CD4-positive, alpha-beta T cell treated with Interleukin-12 subunit alpha and Interleukin-12 subunit beta, for 1 hour (primary cell): ENCODE data around the gene NDUFS8.

Experiments
- DNase-seq: peaks from one replicate; pipeline ENCODE4 v3.0.0-alpha.2; 2020

NDUFS8 gene

DNA sequence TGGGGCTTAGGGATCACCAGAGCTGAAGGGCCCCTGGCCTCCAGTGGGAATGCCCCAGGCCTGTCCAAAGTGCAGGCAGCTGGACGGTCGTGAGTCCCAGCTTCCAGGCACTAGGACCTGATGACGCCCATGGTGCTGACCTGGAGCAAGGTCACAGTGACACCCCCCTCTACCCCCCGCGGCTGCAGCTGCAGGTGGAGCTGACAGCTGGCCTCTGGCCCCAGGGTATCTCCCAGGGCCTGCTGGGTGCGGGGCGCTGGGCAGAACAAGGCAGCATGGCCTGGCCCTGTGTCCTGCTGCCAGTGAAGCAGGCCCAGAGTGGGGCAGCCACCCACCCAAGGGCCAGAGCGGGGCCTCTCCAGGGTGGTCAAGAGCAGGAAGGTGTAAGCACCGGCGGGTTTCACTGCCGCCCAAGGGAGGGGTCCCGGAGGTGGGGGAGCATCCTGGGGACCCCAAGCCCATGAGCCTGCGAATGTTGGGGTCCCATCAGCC, 7.8 kb downstream of the NDUFS8 start:
- no peak for DNase-seq

DNA sequence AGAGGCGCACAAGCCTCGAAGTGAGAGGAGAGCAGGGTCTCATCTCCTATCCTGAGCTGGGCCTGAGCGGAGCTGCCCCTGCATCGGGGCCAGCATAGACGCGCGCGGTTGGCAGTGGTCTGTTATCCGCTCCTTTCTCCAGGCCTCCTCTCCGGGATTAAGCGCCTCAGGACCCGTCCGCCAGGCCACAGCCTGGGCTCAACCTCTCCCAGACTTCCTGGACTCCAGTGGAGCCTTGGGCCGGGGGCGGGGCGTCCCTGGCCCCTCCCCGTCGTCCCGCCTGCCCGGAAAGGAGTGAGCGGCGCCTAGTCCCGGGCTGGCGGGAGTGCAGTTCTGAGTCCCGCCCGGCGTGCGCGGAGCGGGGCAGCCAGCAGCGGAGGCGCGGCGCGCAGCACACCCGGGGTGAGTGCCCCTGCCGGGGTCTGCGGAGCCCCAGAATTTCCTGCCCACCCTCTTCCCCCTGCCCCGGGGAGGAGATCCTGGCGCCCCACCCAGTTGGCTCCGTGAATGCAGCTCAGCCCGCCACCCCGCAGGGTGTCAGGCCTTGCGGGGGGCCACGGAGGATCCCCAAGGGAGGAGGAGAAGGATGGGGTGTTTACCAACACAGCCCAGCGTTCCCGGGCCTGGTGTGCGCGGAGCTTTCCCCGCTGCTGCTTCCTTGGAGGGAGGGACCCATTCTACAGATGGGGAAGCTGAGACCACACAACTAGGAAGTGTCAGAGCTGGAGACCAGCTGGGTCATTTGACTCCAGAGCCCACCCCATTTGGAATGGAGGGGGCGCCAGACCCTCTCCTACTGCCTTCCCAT, 8.4 kb downstream of the NDUFS8 start, which contains the start of gene TCIRG1:
Gene TCIRG1, plus strand, starts transcription at position 308 of the 808 bp plus-strand sequence. CDS start 2,247 bp downstream, outside the sequence.
- peak; percentile 58 for DNase-seq

DNA sequence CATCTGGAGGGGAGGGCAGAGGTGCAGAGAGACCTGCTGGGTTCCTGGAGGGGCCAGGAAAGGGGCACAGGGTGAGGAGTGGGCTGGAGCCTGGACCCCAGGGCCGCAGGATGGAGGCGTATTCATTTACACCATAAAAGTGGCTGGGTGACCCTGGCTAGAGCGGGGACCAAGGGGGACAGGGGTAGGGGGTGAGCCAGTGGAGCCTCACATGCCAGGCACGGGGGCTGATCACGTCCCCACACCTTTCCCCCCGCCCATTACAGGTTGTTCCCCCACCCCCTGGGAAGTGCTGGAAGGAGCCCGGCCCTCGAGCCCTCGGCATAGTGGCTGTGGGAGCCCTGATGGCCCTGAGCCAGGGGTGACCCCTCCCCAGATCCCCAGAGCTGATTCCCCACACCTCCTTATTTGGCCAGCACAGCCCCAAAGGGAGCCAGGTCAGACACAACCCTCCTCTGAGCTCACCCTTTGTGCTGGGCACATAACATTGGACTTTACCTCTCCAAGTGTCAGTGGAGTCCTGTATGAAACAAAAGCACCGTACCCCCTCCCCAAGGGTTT, 9.1 kb downstream of the NDUFS8 start:
- no peak for DNase-seq

DNA sequence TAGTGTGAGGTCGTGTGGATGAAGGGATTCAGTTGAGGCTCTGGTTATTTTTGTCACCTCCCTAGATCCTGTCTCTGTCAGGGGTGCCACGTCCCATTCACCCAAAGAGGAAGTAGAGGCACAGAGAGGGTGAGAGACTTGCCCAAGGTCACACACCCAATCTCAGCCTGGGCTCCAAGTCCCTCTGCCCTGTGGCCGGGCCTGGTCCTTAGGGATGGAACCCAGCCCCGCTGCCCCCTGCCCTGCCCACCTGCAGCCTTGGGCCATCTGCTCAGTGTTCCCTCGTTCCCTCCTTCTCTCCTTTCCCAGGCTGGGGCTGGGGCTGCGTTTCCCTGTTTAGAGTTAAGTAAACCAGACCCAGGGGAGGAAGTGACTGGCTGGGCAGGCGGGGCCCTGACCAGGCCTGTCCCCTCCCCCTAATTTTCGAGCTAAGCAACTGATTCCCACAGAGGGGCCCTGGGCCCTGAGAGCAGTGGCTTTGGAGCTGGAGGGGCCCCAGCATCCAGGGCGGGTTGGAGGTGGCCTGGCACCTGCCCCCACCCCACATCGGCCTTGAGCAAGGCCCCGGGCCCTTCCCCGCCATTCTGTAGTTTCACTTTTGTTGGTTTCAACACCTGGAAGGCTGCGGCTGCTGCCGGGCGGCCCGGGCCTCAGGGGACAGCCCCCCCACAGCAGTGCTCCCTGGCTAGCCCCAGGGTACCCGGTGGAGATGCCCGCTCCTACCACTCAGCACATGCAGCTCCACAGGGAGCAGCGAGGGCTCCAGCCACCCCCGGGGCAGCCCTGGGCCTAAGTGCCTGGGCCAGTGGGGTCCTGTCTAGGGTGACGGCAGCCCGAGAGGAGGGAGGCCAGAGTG, 9.8 kb downstream of the NDUFS8 start:
- DNase-seq, result peak; percentile 48

DNA sequence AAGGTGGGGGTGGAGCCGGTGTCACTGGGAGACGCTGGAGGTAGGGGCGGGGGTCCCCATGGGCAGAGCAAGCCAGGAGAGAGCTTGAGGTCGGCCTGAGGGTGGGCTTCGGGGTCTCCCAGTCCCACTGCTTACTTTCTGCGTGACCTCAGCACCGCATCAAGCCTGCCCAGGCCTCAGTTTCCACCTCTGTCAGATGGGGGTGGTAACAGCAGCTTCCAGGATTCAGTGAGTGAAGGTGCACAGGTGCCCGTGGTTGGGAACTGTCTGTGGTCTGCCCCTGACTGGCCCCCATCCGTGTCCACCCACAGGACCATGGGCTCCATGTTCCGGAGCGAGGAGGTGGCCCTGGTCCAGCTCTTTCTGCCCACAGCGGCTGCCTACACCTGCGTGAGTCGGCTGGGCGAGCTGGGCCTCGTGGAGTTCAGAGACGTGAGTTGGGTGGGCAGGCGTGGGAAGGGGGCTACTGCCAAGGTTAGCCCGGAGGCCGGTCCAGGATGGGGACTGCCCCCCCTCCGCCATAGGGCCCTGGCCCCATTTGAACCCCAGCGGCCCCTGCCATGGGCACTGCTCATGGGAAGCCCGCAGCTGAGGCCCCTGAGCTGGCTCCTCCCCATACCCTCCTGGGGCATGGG, 10.6 kb downstream of the NDUFS8 start:
- DNase-seq, result no peak

DNA sequence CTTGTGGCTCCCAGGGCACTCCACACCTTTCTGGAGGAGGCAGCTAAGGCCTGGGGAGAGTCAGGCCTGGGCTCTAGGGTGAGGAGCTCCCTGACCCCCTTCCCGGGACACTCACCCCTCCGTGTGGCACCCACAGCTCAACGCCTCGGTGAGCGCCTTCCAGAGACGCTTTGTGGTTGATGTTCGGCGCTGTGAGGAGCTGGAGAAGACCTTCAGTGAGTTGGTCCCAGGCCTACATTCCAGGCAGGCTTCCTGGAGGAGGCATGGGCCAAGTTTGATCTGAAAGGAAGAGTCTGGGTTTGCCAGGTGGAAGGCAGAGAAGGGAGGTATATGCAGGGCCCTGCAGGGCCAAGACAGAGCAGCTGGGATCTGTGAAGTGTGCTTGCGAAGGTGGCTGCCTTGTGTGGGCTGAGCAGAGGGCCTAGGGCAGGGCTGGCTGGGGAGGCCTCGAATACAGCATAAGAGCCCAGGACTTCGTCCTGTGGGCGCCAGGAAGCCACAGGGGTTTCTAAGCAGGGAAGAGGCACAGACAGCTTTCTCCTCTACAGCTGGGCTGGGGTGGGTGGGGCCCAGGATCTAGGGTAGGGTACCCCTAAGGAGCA, 11.2 kb downstream of the NDUFS8 start:
- no peak for DNase-seq

DNA sequence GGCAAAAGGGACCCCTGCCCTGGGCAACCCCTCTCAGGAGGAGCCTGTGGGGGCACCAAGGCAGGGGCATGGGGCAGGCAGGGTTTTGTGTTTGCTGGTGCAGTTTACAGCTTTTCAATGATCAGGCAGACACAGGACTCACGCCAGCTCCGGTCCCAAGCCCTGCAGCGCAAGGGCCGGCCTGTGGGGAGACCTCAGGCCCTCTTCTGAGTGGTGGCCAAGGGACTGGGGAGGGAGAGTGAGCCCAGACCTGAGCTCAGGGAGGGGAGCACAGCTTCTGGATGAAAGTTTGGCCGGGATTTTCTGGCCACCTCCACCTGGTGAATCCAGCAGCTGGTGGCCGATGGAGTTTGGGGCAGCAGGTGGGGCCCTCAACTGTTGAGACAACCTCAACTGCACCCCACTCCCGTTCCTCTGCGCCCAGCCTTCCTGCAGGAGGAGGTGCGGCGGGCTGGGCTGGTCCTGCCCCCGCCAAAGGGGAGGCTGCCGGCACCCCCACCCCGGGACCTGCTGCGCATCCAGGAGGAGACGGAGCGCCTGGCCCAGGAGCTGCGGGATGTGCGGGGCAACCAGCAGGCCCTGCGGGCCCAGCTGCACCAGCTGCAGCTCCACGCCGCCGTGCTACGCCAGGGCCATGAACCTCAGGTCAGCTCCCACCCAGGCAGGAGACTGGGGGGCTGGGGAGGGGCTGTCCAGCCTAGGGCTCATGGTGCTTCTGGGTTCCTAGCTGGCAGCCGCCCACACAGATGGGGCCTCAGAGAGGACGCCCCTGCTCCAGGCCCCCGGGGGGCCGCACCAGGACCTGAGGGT, 11.9 kb downstream of the NDUFS8 start:
- no peak for DNase-seq

DNA sequence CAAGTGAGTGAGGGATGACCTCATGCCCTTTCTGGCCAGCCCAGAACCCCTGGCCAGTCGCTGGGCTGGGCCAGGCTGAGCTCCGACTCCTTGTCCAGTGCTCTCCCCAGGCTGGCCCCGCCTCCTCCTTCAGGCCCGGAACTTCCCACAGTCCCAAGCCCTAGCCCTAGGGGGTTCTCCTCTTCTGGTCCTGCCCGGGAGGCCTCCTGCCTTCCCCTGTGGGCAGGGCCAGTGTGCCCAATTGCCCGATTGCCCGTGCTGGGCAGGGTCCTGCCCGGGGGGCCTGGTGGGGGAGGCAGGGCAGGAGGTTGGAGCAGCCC, 12.5 kb downstream of the NDUFS8 start:
- DNase-seq, result no peak

DNA sequence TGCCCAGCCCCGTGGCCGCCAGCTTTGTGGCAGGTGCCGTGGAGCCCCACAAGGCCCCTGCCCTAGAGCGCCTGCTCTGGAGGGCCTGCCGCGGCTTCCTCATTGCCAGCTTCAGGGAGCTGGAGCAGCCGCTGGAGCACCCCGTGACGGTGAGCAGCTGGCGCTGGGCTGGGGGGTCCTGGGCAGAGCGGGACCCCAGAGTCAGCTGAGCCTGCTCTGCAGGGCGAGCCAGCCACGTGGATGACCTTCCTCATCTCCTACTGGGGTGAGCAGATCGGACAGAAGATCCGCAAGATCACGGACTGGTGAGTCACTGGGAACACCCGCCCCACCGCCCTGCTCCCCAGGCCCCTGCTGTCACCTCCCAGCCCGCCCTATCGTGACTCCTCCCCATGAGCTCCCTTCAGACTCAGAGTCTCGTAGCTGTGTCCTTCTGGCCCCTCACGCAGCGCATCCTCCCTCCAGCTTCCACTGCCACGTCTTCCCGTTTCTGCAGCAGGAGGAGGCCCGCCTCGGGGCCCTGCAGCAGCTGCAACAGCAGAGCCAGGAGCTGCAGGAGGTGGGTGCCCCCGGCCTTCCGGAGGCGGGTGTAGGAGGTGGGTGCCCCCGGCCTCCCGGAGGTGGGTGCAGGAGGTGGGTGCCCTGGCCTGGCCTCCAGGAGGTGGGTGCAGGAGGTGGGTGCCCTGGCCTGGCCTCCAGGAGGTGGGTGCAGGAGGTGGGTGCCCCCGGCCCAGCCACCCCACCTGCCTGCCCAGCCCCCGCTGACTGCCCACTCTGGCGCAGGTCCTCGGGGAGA, 13.1 kb downstream of the NDUFS8 start:
- DNase-seq, result no peak

DNA sequence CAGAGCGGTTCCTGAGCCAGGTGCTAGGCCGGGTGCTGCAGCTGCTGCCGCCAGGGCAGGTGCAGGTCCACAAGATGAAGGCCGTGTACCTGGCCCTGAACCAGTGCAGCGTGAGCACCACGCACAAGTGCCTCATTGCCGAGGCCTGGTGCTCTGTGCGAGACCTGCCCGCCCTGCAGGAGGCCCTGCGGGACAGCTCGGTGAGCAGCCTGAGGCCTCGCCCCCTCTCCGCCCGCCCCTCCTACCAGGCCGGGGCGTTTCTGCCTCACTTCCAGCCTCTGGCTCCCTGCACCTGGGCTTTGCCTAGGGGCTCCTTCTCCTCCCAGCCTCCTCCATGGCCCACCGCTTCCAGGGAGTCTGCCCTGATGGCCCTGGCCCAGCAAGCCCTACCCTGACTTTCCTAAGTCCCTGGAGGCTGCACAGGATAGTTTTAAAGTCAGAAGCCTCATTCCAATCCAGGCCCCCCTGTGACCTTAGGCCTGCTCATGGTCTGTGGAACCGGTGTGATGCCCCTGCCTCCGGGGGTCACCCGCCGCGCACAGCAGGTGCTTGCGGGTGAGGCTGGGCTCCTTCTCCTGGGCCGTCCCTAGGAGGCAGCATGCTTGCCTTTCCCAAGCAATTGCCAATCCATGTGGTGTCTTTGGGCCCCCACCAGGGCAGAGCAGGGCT, 13.8 kb downstream of the NDUFS8 start:
- DNase-seq, result no peak

DNA sequence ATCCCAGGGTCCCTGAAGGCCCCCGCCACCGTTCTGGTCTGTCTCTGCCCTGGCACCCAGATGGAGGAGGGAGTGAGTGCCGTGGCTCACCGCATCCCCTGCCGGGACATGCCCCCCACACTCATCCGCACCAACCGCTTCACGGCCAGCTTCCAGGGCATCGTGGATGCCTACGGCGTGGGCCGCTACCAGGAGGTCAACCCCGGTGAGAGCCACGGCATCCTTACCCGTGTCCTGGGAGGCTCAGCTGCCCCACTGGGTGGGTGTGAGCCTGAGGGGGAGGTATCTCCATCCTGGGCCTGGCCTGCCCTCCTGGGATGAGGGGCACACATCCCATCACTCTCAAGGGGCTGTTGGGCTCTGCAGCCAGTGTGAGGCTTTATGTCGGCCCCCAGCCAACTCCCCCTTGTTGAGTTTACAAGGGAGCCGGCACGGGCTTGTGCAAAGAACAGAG, 14.4 kb downstream of the NDUFS8 start:
- DNase-seq, result no peak

DNA sequence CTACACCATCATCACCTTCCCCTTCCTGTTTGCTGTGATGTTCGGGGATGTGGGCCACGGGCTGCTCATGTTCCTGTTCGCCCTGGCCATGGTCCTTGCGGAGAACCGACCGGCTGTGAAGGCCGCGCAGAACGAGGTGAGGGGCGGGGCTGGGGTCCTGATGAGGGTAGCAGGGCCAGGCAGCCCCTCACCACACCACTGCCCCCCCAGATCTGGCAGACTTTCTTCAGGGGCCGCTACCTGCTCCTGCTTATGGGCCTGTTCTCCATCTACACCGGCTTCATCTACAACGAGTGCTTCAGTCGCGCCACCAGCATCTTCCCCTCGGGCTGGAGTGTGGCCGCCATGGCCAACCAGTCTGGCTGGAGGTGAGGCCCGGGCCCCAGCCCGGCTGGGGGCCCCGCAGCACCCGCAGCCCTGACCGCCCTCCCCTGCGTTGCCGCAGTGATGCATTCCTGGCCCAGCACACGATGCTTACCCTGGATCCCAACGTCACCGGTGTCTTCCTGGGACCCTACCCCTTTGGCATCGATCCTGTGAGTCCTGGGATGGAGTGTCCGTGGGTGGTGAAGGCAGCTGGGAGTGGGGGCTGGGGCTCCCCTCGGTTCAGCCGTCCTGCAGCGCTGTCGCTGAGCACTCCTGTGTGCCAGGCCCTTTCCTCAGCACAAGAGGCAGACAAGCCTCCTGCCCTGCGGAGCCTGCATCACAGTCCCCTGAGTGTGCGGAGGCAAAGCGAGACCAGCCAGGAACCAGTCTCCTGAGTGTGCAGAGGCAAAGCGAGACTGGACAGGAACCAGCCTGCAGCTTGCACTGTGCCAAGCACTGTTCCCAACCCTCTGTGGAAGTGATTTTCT, 17.2 kb downstream of the NDUFS8 start:
- DNase-seq, result no peak

DNA sequence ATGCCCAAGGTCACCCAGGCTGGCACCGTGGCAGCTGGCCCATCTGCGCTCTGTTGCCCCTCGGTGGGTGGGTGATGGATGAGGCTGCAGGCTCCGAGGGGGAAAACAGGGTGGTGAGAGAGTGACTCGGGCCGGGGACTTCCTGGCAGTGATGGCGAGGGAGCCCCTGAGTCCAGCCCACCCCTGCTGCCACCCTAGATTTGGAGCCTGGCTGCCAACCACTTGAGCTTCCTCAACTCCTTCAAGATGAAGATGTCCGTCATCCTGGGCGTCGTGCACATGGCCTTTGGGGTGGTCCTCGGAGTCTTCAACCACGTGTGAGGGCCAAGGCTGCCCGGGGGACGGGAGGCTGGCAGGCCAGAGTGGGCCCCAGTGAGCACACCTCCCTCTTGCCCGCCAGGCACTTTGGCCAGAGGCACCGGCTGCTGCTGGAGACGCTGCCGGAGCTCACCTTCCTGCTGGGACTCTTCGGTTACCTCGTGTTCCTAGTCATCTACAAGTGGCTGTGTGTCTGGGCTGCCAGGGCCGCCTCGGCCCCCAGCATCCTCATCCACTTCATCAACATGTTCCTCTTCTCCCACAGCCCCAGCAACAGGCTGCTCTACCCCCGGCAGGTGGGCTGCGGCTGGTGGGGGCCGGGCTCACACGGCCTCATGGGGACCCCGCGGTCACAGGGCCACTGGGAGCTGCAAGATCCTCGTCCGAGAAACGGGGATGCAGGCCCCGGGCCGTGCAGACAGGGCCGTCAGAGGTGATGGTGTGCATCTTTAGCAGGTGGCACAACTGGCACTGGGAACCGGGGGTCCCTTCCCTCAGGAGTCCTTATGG, 18.4 kb downstream of the NDUFS8 start:
- no peak for DNase-seq

DNA sequence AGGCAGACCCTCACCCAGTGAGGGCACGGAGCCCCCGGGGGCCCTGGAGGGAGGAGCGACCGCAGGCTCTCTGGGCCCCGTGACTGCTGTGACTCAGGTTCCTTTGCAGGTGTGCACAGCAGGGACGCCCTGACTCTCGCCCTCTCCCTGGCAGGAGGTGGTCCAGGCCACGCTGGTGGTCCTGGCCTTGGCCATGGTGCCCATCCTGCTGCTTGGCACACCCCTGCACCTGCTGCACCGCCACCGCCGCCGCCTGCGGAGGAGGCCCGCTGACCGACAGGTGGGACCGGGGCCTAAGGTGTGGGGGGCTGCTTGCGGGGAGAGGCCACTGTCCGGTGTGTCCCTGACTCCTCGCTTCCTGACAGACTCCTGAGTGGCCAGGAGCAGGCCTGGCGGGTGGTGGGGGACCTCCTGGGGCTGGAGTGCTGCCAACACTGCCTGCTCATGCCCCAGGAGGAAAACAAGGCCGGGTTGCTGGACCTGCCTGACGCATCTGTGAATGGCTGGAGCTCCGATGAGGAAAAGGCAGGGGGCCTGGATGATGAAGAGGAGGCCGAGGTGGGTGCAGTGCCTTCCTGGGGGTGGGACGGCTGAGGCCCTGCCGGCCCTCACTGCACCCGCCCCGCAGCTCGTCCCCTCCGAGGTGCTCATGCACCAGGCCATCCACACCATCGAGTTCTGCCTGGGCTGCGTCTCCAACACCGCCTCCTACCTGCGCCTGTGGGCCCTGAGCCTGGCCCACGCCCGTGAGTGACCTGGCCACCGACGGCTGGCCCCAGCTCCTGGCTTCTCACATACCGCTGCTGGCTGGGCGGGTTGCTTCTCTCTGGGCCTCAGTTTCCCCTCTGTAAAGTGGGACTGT, 19.3 kb downstream of the NDUFS8 start:
- DNase-seq, result no peak

DNA sequence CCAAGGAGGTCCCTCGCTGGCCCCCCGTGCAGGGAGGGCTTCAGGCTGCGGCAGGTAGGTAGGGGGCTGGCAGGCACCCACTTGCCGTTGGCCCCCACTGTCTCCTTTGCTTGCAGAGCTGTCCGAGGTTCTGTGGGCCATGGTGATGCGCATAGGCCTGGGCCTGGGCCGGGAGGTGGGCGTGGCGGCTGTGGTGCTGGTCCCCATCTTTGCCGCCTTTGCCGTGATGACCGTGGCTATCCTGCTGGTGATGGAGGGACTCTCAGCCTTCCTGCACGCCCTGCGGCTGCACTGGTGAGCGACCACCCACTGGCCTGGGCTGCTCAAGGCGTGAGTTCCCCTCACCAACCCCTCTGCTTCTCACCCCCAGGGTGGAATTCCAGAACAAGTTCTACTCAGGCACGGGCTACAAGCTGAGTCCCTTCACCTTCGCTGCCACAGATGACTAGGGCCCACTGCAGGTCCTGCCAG, 19.9 kb downstream of the NDUFS8 start:
- DNase-seq, result no peak

DNA sequence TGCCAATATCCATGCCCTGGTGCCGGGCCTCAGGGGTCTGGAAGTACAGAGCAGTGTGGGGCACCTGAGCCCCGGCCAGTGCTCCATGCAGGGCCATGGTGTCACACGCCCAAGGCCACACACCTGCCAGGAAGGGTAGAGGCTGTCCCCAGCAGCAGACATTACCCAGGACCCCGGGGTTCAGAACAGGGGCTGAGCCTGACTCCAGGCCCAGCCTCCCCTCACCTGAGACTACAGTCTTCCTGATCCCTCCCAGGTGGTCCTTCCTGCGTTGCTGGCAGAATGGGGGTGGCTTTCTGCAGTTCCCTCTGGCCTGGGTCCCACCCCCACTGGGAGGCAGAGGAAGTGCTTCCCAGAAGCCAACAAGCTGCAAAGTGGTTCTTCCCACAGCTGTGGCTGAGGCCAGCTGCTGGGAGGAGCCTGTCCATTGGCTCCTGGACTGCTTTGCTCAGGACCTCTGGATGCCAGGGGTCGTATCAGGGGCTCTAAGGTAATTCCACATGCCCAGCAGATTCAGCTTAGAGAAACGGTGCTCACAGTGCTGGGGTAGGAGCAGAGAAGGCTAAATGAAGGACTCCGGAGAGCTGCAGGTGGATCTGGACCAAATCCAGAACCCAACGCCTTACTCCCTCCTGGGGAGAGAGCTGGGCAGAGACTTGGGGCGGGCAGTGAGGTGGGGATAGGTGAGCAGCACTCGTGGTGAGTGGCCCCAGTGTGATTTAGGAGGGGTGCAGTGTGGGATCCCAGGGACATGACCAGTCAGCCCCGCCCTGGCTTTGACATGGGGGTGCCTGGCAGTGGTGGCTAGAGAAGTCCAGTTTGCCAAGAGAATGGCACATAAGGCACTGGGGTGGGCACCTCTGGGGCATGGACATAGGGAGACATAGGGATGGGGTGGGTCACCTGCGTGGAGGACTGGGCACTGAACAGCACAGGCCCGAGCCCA, 21.0 kb downstream of the NDUFS8 start:
- no peak for DNase-seq
